Measurements from ENCODE around the gene ADK. TPM values are rescaled to one million over a fixed set of nuclear protein-coding genes. Genes with fewer than 3 reads are reported as not detected.

Gene ADK
- total RNA-seq, 1 donor = 57.9 TPM

DNA sequence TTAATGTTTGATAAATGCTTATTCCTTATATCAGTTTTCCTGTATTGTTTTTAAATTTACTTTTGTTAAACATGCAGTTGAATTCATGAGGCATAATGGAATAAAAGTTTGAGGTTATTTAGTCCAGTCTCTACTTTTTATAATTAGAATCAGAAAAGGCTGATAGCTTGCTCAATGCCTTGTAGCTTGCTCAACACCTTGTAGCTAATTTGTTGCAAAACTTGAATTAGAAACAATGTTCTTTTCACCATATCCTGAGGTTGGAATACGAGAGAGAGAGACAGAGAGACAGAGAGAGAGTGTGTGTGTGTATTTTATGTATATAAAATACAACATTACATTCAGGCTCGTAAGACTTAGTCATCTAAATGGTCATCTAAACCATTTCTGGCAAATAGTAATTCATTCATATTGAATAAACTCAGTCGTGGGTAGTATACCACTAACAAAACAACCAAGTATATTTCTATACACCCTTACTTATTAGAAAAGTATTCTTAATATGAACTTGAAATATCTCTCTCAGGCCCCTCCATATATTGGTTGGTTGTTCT is 243.5 kb downstream of the ADK start:
- no peak overlapping the region for H3K4me3 ChIP-seq (ENCODE audit: low read depth, low read length)
- TF ChIP-seq, protein P1, sequence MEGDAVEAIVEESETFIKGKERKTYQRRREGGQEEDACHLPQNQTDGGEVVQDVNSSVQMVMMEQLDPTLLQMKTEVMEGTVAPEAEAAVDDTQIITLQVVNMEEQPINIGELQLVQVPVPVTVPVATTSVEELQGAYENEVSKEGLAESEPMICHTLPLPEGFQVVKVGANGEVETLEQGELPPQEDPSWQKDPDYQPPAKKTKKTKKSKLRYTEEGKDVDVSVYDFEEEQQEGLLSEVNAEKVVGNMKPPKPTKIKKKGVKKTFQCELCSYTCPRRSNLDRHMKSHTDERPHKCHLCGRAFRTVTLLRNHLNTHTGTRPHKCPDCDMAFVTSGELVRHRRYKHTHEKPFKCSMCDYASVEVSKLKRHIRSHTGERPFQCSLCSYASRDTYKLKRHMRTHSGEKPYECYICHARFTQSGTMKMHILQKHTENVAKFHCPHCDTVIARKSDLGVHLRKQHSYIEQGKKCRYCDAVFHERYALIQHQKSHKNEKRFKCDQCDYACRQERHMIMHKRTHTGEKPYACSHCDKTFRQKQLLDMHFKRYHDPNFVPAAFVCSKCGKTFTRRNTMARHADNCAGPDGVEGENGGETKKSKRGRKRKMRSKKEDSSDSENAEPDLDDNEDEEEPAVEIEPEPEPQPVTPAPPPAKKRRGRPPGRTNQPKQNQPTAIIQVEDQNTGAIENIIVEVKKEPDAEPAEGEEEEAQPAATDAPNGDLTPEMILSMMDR (IDR thresholded peaks at IDR 0.05; ENCODE audit: insufficient read depth, low read depth, low read length) = no peak
- DNase-seq (ENCODE audit: low read depth) = peak; percentile 5

- H3K4me3 ChIP-seq (ENCODE audit: low read depth, low read length) = no peak overlapping the region
- no peak for DNase-seq (ENCODE audit: low read depth)
- TF ChIP-seq, protein P1 (IDR thresholded peaks at IDR 0.05; ENCODE audit: insufficient read depth, low read depth, low read length) = no peak
Observed at GRCh38 chr10:74400186-74400585, 249.2 kb downstream of the ADK start.

GRCh38 chr10:74406006-74406405 is 255.0 kb downstream of the ADK start:
- TF ChIP-seq, protein P1 (IDR thresholded peaks at IDR 0.05; ENCODE audit: insufficient read depth, low read depth, low read length) = no peak
- DNase-seq (ENCODE audit: low read depth) = no peak
- H3K4me3 ChIP-seq (ENCODE audit: low read depth, low read length) = no peak overlapping the region

GRCh38 chr10:74415146-74415839 is 264.3 kb downstream of the ADK start:
- TF ChIP-seq, protein P1 (IDR thresholded peaks at IDR 0.05; ENCODE audit: insufficient read depth, low read depth, low read length) = no peak
- DNase-seq (ENCODE audit: low read depth) = peak; percentile 57
- no peak overlapping the region for H3K4me3 ChIP-seq (ENCODE audit: low read depth, low read length)

DNA sequence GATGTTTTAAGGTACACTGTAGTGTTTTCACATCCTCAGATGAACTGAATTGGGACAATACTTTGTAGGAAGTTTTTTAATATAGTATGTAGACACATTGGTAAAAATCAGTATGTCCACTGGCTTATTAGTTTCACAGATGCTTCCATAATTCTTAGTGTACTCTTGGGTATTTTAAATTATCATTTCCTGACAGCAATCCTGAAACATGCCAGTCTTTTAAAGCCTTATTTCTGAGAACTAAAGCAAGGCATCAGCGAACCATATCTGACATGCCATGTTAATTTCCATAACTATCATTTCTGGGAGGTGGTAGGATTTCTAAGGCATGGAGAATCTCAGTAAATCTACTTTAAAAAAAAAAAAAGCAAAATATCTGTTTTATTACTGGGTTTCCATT is 266.4 kb downstream of the ADK start:
- TF ChIP-seq, protein P1 (IDR thresholded peaks at IDR 0.05; ENCODE audit: insufficient read depth, low read depth, low read length) = no peak
- no peak for DNase-seq (ENCODE audit: low read depth)
- H3K4me3 ChIP-seq (ENCODE audit: low read depth, low read length) = no peak overlapping the region

GRCh38 chr10:74418285-74418872 is 267.4 kb downstream of the ADK start:
- TF ChIP-seq, protein P1 (IDR thresholded peaks at IDR 0.05; ENCODE audit: insufficient read depth, low read depth, low read length) = no peak
- no peak for DNase-seq (ENCODE audit: low read depth)
- H3K4me3 ChIP-seq (ENCODE audit: low read depth, low read length) = no peak overlapping the region
